HCT116 (cell line): Measurements from ENCODE around the gene SLAMF8. TPM values are rescaled to one million over a fixed set of nuclear protein-coding genes. Genes with fewer than 3 reads are reported as not detected.

Experiments used
- ATAC-seq: fragments of 200-7000 bp; cut with Tn5 transposase; 2 replicates; pipeline ENCODE4 v1.9.1; 2020; ENCODE audit warnings: mild to moderate bottlenecking, moderate library complexity
- BruUV-seq: library from RNA; stranded (reverse); fragments of 400-500 nt; replicated peaks from 2 replicates; lab custom pipeline; 2021; lab: Mats Ljungman, UMichigan
- CTCF ChIA-PET: fragments of 300-600 bp; sonication (Branson Sonifier 250); formaldehyde crosslinking; loops from one replicate; lab custom pipeline; 2021; ENCODE audit warnings: antibody characterized with exemption; lab: Charles Lee
- POLR2A ChIA-PET: fragments of 300-600, 350-600 bp; sonication (Branson Sonifier 250); formaldehyde crosslinking; loops from one replicate; lab custom pipeline; 2021; ENCODE audit warnings: antibody characterized with exemption; lab: Charles Lee
- RAD21 ChIA-PET, 2 experiments: fragments of 300-600 bp; sonication (Branson Sonifier 250); formaldehyde crosslinking; loops; one replicate each; lab custom pipeline; 2023; ENCODE audit warnings: low total read pairs in 2 of 2; ENCODE audit not compliant: uncharacterized antibody in 2 of 2, unreplicated experiment in 2 of 2, low non-redundant PET in 1 of 2; lab: Charles Lee
- DNase-seq: peaks from one replicate; pipeline ENCODE4 v3.0.0-alpha.2; 2010; ENCODE audit warnings: low read depth, low spot score
- H2AFZ ChIP-seq: fragments of 200-600 bp; shearing (Covaris generic), sonication (generic); 2 replicates; pipeline ENCODE4 v1.6.1; 2017; ENCODE audit warnings: low read depth, mixed run types, mixed read lengths, antibody characterized with exemption, low read length; ENCODE audit not compliant: poor library complexity, severe bottlenecking
- H3K27ac ChIP-seq: 2 replicates; pipeline ENCODE4 v1.5.1; 2012; ENCODE audit warnings: low read depth, low read length
- H3K27me3 ChIP-seq: fragments of 200-600 bp; sonication (generic); 2 replicates; pipeline ENCODE4 v1.6.1; 2016; ENCODE audit warnings: mixed run types, low read length, mixed read lengths; ENCODE audit not compliant: insufficient read depth
- H3K36me3 ChIP-seq, 2 experiments: fragments of 200-500 bp in 1 of 2; fragments of 200-600 bp in 1 of 2; sonication (Bioruptor generic) in 1 of 2; sonication (generic) in 1 of 2; 2 replicates each; pipeline versions ENCODE4 v1.5.1 to v1.6.1; 2014 to 2016; ENCODE audit warnings: low read length in 2 of 2, inconsistent platforms in 1 of 2, mixed read lengths in 1 of 2, mixed run types in 1 of 2; ENCODE audit not compliant: insufficient read depth in 2 of 2, control insufficient read depth in 1 of 2
- H3K4me1 ChIP-seq, 2 experiments: fragments of 200-600 bp in 1 of 2; sonication (generic) in 1 of 2; 2 replicates each; pipeline versions ENCODE4 v1.5.1 to v1.6.1; 2012 to 2017; ENCODE audit warnings: low read length in 2 of 2, inconsistent platforms in 1 of 2, mild to moderate bottlenecking in 1 of 2, mixed read lengths in 1 of 2, mixed run types in 1 of 2, moderate library complexity in 1 of 2; ENCODE audit not compliant: insufficient read depth in 2 of 2, control insufficient read depth in 1 of 2
- H3K4me2 ChIP-seq: fragments of 200-600 bp; sonication (generic); 2 replicates; pipeline ENCODE4 v1.6.1; 2017; ENCODE audit warnings: mixed run types, low read length, mixed read lengths
- H3K4me3 ChIP-seq, 2 experiments: fragments of 200-600 bp in 1 of 2; sonication (generic) in 1 of 2; replicated peaks in 1 of 2; 2 replicates each; pipeline ENCODE4 v1.5.1; 2011 to 2016; ENCODE audit warnings: low read length in 2 of 2, control low read depth in 1 of 2, low read depth in 1 of 2, mild to moderate bottlenecking in 1 of 2, mixed read lengths in 1 of 2, mixed run types in 1 of 2
- H3K79me2 ChIP-seq: fragments of 200-600 bp; sonication (generic); 2 replicates; pipeline ENCODE4 v1.6.1; 2017; ENCODE audit warnings: mild to moderate bottlenecking, mixed run types, low read length, moderate library complexity, mixed read lengths; ENCODE audit not compliant: insufficient read depth
- H3K9ac ChIP-seq: fragments of 200-600 bp; sonication (generic); 2 replicates; pipeline ENCODE4 v1.6.1; 2016; ENCODE audit warnings: low read length, mixed read lengths
- H3K9me2 ChIP-seq: fragments of 200-600 bp; sonication (generic), shearing (Covaris generic); 2 replicates; pipeline ENCODE4 v1.6.1; 2017; ENCODE audit warnings: mixed run types, mild to moderate bottlenecking, moderate library complexity; ENCODE audit not compliant: insufficient read depth
- H3K9me3 ChIP-seq, 2 experiments: fragments of 200-500 bp in 1 of 2; fragments of 200-600 bp in 1 of 2; sonication (Bioruptor generic) in 1 of 2; sonication (generic) in 1 of 2; 2 replicates each; pipeline ENCODE4 v1.6.1; 2014 to 2017; ENCODE audit warnings: low read length in 2 of 2, mixed read lengths in 2 of 2, inconsistent platforms in 1 of 2, low read depth in 1 of 2, mild to moderate bottlenecking in 1 of 2, mixed run types in 1 of 2, moderate library complexity in 1 of 2; ENCODE audit not compliant: control insufficient read depth in 1 of 2, insufficient read depth in 1 of 2
- H4K20me1 ChIP-seq: fragments of 200-600 bp; sonication (generic), shearing (Covaris generic); 2 replicates; pipeline ENCODE4 v1.6.1; 2017; ENCODE audit warnings: mixed run types, mild to moderate bottlenecking, moderate library complexity; ENCODE audit not compliant: insufficient read depth
- CTCF ChIP-seq, 3 experiments: fragments of 200-600 bp in 1 of 3; sonication (generic) in 1 of 3; IDR thresholded peaks in 2 of 3; conservative IDR thresholded peaks in 1 of 3; 2 replicates each; pipeline ENCODE4 v1.5.1; 2012 to 2017; ENCODE audit warnings: low read depth in 2 of 3, low read length in 2 of 3, antibody characterized with exemption in 1 of 3, borderline replicate concordance in 1 of 3, control low read depth in 1 of 3, mild to moderate bottlenecking in 1 of 3, mixed read lengths in 1 of 3, mixed run types in 1 of 3, moderate library complexity in 1 of 3; ENCODE audit not compliant: insufficient read depth in 1 of 3
- EGR1 ChIP-seq: IDR thresholded peaks from 2 replicates; pipeline ENCODE4 v1.6.1; 2012; ENCODE audit warnings: low read depth
- ELF1 ChIP-seq: IDR thresholded peaks from 2 replicates; pipeline ENCODE4 v1.6.1; 2012; ENCODE audit warnings: low read depth, borderline replicate concordance
- EZH2phosphoT487 ChIP-seq: fragments of 200-600 bp; IDR thresholded peaks from 2 replicates; pipeline ENCODE4 v1.6.1; 2018; ENCODE audit warnings: antibody characterized with exemption, borderline replicate concordance
- JUND ChIP-seq: IDR thresholded peaks from 2 replicates; pipeline ENCODE4 v1.6.1; 2012
- MAX ChIP-seq: IDR thresholded peaks from 2 replicates; pipeline ENCODE4 v1.6.1; 2012
- POLR2A ChIP-seq: IDR thresholded peaks from 2 replicates; pipeline ENCODE4 v1.7.0; 2011; ENCODE audit warnings: borderline replicate concordance; ENCODE audit not compliant: insufficient read depth, insufficient read length; ENCODE audit errors: extremely low read depth
- POLR2AphosphoS5 ChIP-seq: IDR thresholded peaks from 2 replicates; pipeline ENCODE4 v1.6.1; 2011; ENCODE audit warnings: mild to moderate bottlenecking, low read depth, low read length, moderate library complexity
- RAD21 ChIP-seq: IDR thresholded peaks from 2 replicates; pipeline ENCODE4 v1.6.1; 2012; ENCODE audit warnings: low read depth, mild to moderate bottlenecking
- SIN3A ChIP-seq: IDR thresholded peaks from 2 replicates; pipeline ENCODE4 v1.6.1; 2012; ENCODE audit warnings: low read depth
- SP1 ChIP-seq: IDR thresholded peaks from 2 replicates; pipeline ENCODE4 v1.6.1; 2012; ENCODE audit warnings: low read depth
- SRF ChIP-seq: IDR thresholded peaks from 2 replicates; pipeline ENCODE4 v1.6.1; 2012; ENCODE audit warnings: low read depth
- TCF7L2 ChIP-seq: IDR thresholded peaks from 2 replicates; pipeline ENCODE4 v1.7.0; 2011; ENCODE audit warnings: borderline replicate concordance, inconsistent platforms; ENCODE audit not compliant: insufficient read depth, insufficient read length; ENCODE audit errors: extremely low read depth
- YY1 ChIP-seq: IDR thresholded peaks from 2 replicates; pipeline ENCODE4 v1.6.1; 2011; ENCODE audit warnings: low read length, low read depth, moderate library complexity, mild to moderate bottlenecking; ENCODE audit not compliant: insufficient replicate concordance; ENCODE audit errors: extremely low read depth
- ZFX ChIP-seq: fragments of 450-650 bp; IDR thresholded peaks from 2 replicates; pipeline ENCODE4 v1.6.1; 2017
- ZNF274 ChIP-seq: fragments of 200-500 bp; sonication (Bioruptor generic); IDR thresholded peaks from 2 replicates; pipeline ENCODE4 v1.6.1; 2014; ENCODE audit warnings: mild to moderate bottlenecking, low read depth, low read length, inconsistent platforms
- intact Hi-C: fragments of 100-400 bp; cut with micrococcal nuclease; formaldehyde crosslinking; loops from 2 replicates; pipeline ENCODE4 v1.10.0; 2022
- total RNA-seq: library from RNA; stranded (reverse); gene quantifications from one replicate; pipeline ENCODE4 v1.2.1, GENCODE V29; 2021; ENCODE audit not compliant: unreplicated experiment
- TF ChIP-seq, protein P1 (sequence below): IDR thresholded peaks from 2 replicates; pipeline ENCODE4 v1.6.1; 2012
- TF ChIP-seq, protein P2 (sequence below): IDR thresholded peaks from 2 replicates; pipeline ENCODE4 v1.6.1; 2011; ENCODE audit warnings: mild to moderate bottlenecking, low read length, moderate library complexity; ENCODE audit not compliant: insufficient replicate concordance; ENCODE audit errors: extremely low read depth

Gene SLAMF8
- total RNA-seq, 1 experiment from 2014 or later: not detected

GRCh38 chr1:159786465-159786864, 40.2 kb upstream of the SLAMF8 start:
- Histone ChIP-seq H3K4me2 (no peak overlapping the region), H2AFZ (no peak overlapping the region), H3K4me1 (peaks cover 0 to 6% of the 10 kb centered on the region in 2 experiments; a peak in 2 of 4 replicates), H3K27ac (no peak overlapping the region), H4K20me1 (no peaks in the 10 kb centered on the region), H3K27me3 (no peaks in the 10 kb centered on the region), H3K9ac (no peak overlapping the region), H3K9me3 (no peaks in the 10 kb centered on the region), H3K9me2 (no peaks in the 10 kb centered on the region), H3K79me2 (no peaks in the 10 kb centered on the region), H3K4me3 (no peak overlapping the region), H3K36me3 (no peaks in the 10 kb centered on the region)
- no TSS peak for BruUV-seq
- no peak for DNase-seq
- no peak for TF ChIP-seq MAX
- no peak for TF ChIP-seq POLR2AphosphoS5
- ChIA-PET RAD21 (no interaction called here), CTCF (interaction anchor here (1.4 kb wide), 1 partner anchor 13 kb away, joined by 3 read pairs; no protein-coding TSS in a partner anchor), POLR2A (no interaction called here)
- ATAC-seq: no peak
- intact Hi-C loops: no loop called here

DNA sequence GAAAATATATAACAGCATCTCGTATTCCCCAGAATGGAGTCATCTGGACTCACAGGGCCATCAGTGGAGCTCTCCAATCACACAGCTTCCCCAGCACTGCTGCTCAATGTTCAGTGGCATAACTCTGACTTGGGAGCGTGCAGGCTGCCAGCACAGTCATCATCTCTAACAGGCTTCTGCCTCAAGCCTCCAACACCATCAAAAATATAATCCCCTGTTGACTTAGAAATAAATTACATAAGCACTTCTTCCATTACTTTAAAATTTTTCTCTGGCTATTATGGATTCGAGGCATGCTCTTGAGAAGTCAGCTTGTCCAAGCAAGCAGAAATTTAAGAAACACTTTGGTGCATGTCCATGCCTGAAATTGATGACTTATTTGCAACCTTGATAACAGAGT, 39.7 kb upstream of the SLAMF8 start:
- Histone ChIP-seq H3K4me1 (peaks cover 0 to under 1% of the 10 kb centered on the region in 2 experiments; a peak in 1 of 4 replicates), H4K20me1 (no peaks in the 10 kb centered on the region), H3K4me2 (no peak overlapping the region), H3K9me2 (no peaks in the 10 kb centered on the region), H3K27me3 (no peaks in the 10 kb centered on the region), H3K36me3 (no peaks in the 10 kb centered on the region), H3K4me3 (no peak overlapping the region), H3K79me2 (no peaks in the 10 kb centered on the region), H2AFZ (no peak overlapping the region), H3K27ac (no peak overlapping the region), H3K9ac (no peak overlapping the region), H3K9me3 (no peaks in the 10 kb centered on the region)
- ChIA-PET POLR2A (no interaction called here), RAD21 (no interaction called here), CTCF (interaction anchor here (1.0 to 1.3 kb wide), 2 partner anchors 12 to 221 kb away, joined by 4 to 6 read pairs; no protein-coding TSS in a partner anchor)
- BruUV-seq: no TSS peak
- intact Hi-C loops: no loop called here
- no peak for ATAC-seq
- DNase-seq: no peak
- TF ChIP-seq SP1 (no peak), SRF (no peak), ZNF274 (no peak), POLR2AphosphoS5 (no peak), EZH2phosphoT487 (no peak), JUND (no peak), RAD21 (no peak), POLR2A (no peak), YY1 (no peak), EGR1 (no peak), ZFX (no peak), ELF1 (no peak), TCF7L2 (no peak), SIN3A (no peak), CTCF (IDR thresholded peaks at IDR 0.05 in 2 of 3, conservative IDR thresholded peaks at IDR 0.05 in 1 of 3; ENCODE audit: borderline replicate concordance in 1 of 3, insufficient read depth in 1 of 3, low read depth in 2 of 3, low read length in 2 of 3) (no peak)
- TF ChIP-seq, protein P1, sequence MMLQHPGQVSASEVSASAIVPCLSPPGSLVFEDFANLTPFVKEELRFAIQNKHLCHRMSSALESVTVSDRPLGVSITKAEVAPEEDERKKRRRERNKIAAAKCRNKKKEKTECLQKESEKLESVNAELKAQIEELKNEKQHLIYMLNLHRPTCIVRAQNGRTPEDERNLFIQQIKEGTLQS: no peak
- TF ChIP-seq, protein P2, sequence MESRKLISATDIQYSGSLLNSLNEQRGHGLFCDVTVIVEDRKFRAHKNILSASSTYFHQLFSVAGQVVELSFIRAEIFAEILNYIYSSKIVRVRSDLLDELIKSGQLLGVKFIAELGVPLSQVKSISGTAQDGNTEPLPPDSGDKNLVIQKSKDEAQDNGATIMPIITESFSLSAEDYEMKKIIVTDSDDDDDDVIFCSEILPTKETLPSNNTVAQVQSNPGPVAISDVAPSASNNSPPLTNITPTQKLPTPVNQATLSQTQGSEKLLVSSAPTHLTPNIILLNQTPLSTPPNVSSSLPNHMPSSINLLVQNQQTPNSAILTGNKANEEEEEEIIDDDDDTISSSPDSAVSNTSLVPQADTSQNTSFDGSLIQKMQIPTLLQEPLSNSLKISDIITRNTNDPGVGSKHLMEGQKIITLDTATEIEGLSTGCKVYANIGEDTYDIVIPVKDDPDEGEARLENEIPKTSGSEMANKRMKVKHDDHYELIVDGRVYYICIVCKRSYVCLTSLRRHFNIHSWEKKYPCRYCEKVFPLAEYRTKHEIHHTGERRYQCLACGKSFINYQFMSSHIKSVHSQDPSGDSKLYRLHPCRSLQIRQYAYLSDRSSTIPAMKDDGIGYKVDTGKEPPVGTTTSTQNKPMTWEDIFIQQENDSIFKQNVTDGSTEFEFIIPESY: no peak
